NCI-H2029 (cell line): ENCODE results near the gene CYSLTR1.
"Not testable (repeated sequence)": the region's sequence is repeated elsewhere in the genome, so short reads cannot be mapped to it uniquely, and the experiment has no call there.

Experiments used
- DNase-seq: peaks from one replicate; lab custom pipeline; 2025; lab: John Stamatoyannopoulos, UW

The CYSLTR1 gene, protein sequence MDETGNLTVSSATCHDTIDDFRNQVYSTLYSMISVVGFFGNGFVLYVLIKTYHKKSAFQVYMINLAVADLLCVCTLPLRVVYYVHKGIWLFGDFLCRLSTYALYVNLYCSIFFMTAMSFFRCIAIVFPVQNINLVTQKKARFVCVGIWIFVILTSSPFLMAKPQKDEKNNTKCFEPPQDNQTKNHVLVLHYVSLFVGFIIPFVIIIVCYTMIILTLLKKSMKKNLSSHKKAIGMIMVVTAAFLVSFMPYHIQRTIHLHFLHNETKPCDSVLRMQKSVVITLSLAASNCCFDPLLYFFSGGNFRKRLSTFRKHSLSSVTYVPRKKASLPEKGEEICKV

DNA sequence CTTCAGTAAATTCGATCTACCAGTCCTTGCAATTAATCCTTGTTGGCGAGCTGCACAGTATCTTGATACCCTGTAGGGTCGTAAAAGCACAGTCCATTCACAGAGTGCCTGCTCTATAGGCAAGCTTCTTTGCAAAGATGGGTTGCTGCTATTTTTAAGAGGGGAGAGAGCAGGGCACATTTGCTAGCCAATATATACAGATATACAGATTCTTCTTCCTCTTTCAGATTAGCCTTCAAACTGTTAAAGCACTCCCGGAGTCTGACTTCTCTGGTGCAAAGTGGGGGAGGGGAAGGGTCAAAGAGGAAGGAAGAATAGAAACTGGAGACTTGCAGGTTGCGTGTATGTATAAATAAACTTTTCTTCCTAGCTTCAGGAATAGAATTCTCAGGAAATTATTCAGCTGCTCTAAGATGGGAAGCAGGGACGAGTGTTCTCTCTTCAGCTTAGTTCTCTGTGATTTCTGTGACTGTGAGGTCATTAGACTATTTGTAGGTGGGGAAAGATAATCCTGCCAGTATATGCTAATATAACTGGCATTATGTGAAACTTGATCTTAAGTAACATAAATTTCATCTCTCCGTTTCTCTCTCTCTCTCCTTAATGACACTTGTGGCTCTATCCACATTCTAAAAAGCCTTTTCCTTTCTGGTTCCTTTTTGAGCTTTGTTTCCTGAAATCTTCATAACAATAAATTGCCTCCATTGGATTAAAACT lies at the start of gene CYSLTR1:
TSS of gene CYSLTR1 (minus strand) at position 242 of the 717 bp plus-strand sequence. CDS start 53,865 bp downstream, outside the sequence.
- DNase-seq = no peak

DNA sequence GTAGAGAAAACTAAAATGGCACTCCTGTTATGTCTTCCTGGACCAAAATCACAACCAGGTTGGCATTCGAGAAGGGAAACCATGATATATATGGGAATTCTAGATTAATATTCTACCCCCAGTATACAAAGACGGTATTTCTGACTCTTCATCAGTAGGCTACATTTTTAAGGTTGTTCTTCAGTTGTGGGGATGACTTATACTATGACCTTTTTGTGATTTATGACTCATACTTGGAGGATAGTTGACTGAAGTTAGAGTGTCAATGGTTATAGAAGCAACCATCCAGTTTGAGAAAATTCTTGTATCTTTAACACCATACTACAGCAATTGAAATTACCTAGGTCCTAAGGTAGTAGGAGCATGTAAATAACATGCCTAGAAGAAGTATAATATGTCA lies 49.8 kb upstream of the CYSLTR1 start:
- DNase-seq = no peak

DNA sequence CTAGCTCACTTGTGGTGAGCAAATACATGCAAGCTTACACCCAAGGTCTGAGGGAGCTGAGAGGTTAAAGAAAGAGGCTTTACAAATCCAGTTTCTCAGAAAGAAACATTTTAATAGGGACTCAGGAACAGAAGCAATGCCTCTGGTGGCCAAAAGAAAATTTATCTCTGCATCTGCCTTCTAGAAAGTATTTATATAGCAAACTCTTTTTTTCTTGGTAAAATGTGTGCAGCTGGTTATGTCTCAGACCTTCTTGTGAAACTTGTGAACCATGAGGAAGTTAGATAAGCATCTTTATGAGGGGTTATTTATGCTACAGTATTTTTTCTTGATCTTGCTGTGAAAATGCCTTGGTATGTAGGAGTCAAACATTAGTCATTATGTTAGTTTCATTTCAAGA lies 48.5 kb upstream of the CYSLTR1 start:
- DNase-seq = no peak

DNA sequence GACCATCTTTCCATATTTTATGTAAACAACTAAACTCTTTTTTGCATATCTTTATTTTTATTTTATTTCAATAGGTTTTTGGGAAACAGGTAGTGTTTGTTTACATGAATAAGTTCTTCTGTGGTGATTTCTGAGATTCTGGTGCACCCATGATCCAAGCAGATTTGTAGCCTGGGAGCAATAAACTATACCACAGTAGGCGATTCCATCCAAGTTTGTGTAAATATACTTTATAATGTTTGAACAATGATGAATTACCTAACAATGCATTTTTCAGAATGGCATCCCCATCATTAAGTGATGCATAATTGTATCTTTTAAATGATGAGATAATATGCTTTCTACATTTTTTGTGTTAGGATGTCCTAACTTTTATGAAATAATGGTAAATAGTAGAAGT lies 39.2 kb upstream of the CYSLTR1 start:
- no peak for DNase-seq

DNA sequence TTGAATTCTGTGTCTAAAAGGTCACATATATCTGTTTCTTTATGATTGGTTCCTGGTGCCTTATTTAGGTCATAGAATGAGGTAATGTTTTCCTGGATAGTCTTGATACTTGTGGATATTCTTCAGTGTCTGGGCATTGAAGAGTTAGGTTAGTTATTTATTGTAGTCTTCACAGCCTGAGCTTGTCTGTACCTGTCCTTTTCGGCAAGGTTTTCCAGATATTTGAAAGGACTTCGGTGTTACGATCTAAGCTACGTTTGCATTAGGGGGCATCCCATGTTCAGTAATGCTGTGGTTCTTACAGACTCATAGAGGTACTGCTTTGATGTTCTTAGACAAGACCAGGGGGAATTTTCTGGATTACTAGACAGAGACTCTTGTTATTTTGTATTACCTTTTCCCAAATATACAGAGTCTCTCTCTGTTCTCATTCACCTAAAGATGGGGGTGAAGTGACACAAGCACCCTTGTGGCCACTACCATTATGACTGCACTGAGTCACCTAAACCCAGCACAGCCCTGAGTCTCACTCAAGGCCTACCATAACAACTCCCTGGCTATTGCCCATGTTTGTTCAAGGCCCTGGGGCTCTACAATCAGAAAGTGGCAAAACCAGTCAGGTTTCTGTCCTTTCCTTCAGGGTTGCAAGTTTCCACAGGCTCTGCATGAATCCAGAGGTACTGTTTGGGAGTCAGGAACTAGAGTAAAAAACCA lies 30.1 kb upstream of the CYSLTR1 start:
- no peak for DNase-seq

DNA sequence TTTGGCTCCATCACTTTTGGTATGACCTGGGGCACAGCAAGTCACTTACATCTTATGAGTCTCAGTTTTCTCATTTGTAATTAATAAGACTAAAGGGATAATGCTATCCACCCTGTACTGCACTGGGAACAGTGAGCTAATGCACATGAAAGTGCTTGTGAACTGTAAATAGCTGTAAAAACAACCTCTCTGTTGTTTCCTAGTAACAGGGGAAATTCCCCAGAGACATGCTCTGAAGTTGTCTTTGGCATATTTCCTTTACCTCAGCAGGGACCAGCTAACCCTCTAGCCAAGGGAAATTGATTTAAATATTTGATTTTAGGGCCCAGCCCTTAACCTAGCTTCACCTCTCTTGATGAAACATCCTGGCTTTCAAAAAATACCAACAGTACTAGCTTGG lies 6.1 kb upstream of the CYSLTR1 start:
- DNase-seq = no peak

DNA sequence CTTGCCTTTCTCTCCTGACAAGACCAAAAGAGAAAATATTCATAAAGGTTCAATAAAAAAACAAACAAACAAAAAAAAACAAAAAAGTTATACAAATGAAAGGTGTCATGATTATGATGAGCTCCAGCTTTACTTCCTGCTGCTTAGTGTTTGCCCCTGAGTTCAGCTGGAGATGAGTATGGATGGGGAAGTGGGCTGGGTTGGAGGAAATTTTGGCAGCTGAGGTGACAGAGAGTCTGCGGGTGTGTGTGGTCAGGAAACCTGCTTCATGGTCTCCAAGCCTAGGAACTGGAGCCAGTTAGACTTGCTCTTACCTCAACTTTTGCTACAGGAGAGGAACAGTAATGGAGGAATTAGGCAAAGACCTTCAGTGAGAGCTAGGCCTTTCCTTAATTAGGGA lies 4.3 kb upstream of the CYSLTR1 start:
- no peak for DNase-seq

DNA sequence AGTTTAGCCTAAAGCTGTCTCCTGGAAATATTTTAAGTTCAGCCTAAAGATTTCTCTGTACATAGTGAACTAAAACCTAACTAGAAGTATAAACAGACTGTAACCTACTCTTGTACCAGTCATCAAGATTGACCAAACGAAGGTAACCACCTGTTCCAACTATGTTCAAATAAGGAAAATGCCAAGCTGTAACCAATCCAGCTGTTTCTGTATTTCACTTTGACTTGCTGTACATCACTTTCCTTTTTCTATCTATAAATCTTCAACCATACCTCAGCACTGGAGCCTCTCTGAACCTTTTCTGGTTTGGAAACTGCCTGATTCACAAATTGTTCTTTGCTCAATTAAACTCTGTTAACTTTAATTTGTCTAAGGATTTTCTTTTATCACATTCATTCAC lies 3.1 kb upstream of the CYSLTR1 start:
- DNase-seq = no peak

DNA sequence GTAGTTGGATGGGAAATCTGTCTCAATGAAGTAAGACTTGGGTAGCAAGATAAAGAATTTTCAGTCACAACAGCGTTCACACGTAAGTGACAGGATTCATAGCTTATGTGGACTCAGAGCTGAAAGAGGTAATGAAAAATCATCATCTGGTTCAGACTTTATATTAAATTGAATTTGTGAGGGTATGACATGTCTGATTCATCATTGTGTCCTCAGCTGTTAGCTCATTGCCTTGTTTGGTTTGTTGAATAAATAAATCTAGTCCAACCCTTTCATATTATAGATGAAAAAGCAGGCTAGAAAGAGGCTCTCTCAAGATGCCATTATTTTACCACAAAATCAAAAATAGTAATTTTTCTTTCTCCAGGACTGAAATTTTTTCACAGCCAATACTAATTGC lies 2.7 kb upstream of the CYSLTR1 start:
- no peak for DNase-seq

DNA sequence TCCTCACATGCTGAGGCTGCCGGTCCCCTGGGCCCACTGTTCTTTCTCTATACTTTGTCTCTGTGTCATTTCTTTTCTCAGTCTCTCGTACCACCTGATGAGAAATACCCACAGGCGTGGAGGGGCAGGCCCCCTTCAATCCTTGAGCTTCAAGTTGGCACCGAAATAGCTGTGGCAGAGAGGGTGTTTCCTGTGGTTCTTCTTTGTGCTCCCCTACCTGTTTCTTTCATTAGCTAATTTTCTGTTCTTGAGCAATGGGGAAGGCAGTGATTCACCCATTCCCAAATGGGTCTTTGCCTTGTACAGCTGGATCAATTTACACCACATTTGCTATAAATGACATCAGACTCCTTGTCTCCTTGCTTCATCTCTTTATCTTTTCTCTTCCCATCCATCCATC lies 2.1 kb upstream of the CYSLTR1 start:
- no peak for DNase-seq

DNA sequence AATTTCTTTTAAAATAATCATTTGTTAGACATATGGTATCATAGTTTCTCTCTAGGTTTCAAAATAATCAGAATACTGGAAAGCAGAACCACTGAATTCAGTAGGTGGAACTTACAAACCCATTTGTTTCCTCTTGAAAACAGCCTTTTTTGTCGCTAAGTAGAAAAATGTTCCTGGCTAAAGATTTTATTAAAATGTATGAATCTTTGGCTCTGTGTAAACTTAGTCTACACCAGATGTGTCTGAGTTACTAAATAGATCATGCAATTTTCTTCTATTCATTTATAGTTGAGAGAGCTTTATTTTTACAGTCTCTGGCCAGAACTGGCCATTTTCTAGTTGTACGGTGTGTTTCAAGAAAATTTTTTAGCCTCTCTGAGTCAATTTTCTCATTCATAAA lies 1.0 kb downstream of the CYSLTR1 start:
- no peak for DNase-seq

DNA sequence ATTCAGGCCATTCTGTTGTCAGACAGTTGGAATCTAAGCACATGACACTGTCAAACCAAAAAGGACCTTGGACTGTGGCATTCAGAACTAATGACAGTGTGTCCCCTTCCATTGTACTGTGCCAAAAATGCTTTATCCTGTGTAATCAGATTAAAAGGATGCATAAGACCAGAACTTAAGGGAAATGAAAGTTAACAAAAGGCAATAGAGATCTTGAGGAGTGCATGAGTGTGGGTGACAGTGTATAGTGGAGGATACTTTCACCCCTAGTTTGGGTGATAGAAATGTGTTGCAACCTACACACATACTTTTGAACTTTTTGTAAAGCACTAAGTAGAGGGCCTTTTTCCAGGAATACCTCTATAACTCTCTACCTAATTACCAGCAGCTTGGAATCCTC lies 4.5 kb downstream of the CYSLTR1 start:
- no peak for DNase-seq

DNA sequence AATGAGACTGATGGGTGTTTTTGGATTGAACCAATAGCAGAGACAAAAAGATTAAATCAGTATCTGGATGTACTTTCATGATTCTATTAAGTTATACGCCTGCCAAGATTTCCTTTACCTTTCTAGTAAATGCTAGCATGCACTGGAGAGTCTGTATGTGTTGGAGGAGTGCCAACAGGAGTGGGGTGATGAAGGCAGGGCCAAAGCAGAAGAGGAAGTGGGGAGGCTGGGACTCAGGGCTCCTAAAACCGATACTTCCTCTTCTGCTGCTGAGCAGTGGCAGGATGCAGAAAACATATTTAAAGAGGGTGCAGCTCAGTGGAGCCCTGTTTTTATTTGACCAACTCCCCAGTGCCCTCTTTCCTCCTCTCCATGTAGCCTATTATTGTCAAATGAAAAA lies 5.6 kb downstream of the CYSLTR1 start:
- no peak for DNase-seq

DNA sequence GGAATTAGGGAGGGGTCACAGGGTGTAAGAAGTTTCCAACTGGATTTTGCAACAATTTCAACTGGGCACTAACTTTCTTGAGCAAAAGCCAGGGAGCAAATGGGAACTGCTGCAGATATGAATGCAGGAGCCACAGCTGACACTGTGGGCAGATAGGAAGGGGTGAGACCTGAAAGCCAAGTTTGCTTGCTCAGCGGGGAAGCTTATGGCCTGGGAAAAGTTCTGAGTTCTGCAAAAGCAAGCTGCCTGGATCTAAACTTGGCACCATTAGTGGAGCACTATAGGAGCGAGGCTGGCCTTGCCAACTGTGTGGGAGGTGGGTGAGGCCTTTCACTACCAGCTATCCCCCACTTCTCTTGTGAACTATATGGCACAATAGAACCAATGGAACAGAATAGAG lies 11.1 kb downstream of the CYSLTR1 start:
- DNase-seq = no peak

DNA sequence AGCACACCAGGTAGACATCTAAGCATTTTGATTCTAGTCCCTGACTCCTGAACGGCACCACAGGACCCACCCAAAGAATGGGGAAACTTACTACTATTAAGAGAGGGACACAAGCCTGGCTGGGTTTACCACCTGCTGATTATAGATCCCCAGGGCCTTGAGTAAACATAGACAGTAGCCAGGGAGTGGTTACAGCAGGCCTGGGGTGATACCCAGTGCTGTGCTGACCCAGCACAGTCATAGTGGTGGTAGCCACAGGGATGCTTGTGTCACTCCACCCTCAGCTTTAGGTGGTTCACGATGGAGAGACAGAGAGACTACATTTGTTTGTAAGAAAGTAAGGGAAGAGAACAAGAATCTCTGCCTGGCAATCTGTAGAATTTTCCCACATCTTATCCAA lies 11.7 kb downstream of the CYSLTR1 start:
- DNase-seq = no peak

DNA sequence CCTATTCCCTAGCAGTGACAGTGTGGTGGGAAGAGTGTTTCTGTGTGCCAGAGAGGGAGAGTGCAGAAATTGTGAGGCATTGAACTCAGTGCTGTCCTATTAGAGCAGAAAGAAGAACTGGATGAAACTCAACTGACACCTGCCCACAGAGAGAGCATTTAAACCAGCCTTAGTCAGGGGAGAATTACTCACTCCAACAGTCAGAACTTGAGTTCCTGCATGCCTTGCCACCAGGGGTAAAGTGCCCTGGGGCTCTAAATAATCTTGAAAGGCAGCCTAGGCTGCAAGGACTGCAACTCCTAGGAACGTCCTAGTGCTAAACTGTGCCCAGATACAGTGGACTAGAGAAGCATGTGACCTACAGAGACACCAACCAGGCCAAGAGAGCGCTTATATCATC lies 12.8 kb downstream of the CYSLTR1 start:
- DNase-seq = no peak

DNA sequence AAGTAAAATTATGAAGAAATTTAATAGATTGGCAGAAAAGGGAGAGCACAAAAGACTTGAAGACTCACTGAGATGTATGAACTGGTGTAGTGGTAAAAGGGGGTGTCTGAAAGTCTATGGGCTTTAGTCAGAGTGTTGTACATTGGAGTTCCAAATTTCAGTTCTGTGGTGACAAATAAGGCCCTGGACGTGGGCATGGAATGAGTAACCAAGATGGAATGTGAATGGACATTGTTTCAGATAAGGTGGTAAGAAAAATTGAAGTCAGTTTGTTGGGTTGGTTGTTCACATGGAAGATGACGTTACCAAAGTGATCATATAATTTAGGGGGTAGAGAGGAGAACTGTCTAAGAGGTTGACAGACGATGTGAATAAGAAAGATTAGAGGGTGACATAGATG lies 13.9 kb downstream of the CYSLTR1 start:
- no peak for DNase-seq

DNA sequence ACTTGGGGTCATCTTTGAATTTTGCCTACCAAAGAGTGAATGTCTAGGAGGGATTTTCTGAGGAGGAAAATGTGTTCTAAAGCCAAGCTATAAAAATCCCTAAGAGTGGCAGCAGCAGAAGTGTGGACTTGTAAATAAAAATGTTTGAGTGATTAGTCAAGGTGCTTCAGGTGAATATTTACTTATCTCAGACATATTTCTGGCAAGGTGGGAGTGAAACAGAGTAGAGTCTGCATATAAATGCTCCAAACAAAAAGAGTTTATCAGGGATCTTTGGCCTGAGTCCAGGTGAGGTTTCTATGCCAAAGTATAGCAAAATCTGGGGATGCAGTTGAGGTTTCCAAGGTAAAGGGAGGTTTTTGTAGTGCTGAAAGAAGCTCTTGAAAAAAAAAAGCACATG lies 19.7 kb downstream of the CYSLTR1 start:
- DNase-seq = no peak

DNA sequence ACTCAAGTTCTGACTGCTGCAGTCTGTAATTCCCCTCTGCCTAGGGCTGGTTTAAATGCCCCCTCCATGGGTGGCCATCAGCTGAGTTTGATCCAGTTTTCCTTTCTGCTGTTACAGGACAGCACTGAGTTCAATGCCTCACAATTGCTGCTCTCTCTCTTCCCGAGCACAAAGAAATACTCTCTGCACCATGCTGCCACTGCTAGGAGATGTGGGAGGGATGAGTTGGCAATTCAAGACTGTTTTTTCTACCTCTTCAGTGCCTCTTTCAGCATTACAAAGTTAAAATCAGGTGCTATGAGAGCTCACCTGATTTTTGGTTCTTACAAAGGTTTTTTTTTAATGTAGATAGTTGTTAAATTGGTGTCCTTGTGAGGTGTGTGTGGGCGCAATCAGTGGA lies 24.3 kb downstream of the CYSLTR1 start:
- no peak for DNase-seq

DNA sequence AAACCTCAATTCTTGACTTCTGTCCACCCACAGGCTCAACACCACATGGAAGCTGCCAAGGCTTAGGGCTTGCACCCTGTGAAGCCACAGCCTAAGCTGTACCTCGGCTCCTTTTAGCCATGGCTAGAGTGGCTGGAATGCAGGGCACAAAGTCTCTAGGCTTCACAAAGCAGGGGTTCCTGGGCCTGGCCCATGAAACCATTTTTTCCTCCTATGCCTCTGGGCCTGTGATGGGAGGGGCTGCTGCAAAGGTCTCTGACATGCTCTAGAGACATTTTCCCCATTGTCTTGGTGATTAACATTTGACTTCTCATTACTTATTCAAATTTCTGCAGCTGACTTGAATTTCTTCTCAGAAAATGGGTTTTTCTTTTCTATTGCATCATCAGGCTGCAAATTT lies 26.5 kb downstream of the CYSLTR1 start:
- DNase-seq = not testable (repeated sequence)

DNA sequence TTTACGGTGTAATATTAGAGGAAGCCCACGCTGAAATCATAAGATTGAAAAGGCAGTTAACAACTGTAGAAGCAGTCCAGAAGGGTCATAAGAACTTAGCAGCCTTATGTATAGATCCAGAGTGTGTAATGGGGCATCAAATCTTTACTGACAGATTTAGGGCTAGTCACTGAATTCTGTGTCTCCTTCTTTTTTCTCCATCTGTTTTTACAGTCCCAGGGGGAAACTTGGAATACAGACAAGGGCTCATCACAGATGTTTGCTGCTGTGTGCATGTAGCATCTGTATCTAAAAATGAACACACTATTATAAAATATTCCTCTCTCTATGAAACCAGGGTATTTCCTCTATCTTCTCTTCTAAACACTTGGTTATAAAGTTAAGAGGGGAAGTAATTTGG lies 43.9 kb downstream of the CYSLTR1 start:
- DNase-seq = no peak

DNA sequence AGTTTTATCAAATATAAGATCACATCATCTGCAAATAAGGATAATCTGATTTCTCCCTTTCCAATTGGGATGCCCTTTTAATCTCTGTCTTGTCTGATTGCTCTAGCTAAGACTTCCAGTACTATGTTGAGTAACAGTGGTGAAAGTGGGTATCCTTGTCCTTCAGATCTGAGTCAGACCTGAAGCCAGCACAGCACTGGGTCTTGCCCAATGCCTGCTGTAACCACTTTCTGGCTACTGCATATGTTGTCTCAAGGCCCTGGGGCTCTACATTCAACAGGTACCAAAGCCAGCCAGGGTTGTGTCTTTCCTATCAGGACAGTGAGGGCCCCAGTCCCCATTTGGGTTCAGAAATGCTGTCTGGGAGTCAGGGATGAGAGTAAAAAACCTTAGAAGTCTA lies 90.3 kb downstream of the CYSLTR1 start:
- no peak for DNase-seq

DNA sequence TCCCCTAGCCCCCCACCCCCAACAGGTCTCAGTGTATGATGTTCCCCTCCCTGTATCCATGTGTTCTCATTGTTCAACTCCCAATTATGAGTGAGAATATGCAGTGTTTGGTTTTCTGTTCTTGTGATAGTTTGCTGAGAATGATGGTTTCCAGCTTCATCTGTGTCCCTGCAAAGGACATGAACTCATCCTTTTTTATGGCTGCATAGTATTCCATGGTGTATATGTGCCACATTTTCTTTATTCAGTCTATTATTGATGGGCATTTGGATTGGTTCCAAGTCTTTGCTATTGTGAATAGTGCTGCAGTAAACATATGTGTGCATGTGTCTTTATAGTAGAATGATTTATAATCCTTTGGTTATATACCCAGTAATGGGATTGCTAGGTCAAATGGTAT lies 101.4 kb downstream of the CYSLTR1 start:
- DNase-seq = not testable (repeated sequence)
